Hepatocyte (in vitro differentiated cells): ENCODE measurements around the gene PIBF1. TPM values are rescaled to one million over a fixed set of nuclear protein-coding genes. Genes with fewer than 3 reads are reported as not detected.
"Not testable (repeated sequence)": the region's sequence is repeated elsewhere in the genome, so short reads cannot be mapped to it uniquely, and the experiment has no call there.

Experiments
- DNase-seq: peaks from one replicate; pipeline ENCODE4 v3.0.0-alpha.2; 2016; ENCODE audit warnings: low spot score
- H2AFZ ChIP-seq: fragments of 200-600 bp; sonication (generic); 2 replicates; pipeline ENCODE4 v1.6.0; 2016; ENCODE audit warnings: antibody characterized with exemption, mild to moderate bottlenecking
- H3K27ac ChIP-seq: fragments of 200-600 bp; sonication (generic); 2 replicates; pipeline ENCODE4 v1.5.1; 2016; ENCODE audit warnings: mild to moderate bottlenecking
- H3K27me3 ChIP-seq: fragments of 200-600 bp; sonication (generic); 2 replicates; pipeline ENCODE4 v1.6.1; 2016
- H3K36me3 ChIP-seq: fragments of 200-600 bp; sonication (generic); replicated peaks from 2 replicates; pipeline ENCODE4 v1.5.1; 2016; ENCODE audit warnings: low read depth; ENCODE audit not compliant: insufficient read depth
- H3K4me1 ChIP-seq: fragments of 200-600 bp; sonication (generic); 2 replicates; pipeline ENCODE4 v1.5.1; 2016; ENCODE audit warnings: mild to moderate bottlenecking, moderate library complexity; ENCODE audit not compliant: insufficient read depth
- H3K4me2 ChIP-seq: fragments of 200-600 bp; sonication (generic); 2 replicates; pipeline ENCODE4 v1.6.0; 2016
- H3K4me3 ChIP-seq: fragments of 200-600 bp; sonication (generic); 2 replicates; pipeline ENCODE4 v1.5.1; 2016; ENCODE audit warnings: mild to moderate bottlenecking
- H3K79me2 ChIP-seq: fragments of 200-600 bp; sonication (generic); 2 replicates; pipeline ENCODE4 v1.6.0; 2017; ENCODE audit warnings: mild to moderate bottlenecking
- H3K9me2 ChIP-seq: fragments of 200-600 bp; sonication (generic); replicated peaks from 2 replicates; pipeline ENCODE4 v1.6.0; 2017; ENCODE audit warnings: mild to moderate bottlenecking; ENCODE audit not compliant: insufficient read depth
- H3K9me3 ChIP-seq: fragments of 200-600 bp; sonication (generic); 2 replicates; pipeline ENCODE4 v1.5.1; 2016; ENCODE audit warnings: low read depth, mild to moderate bottlenecking
- H4K20me1 ChIP-seq: fragments of 200-600 bp; sonication (generic); 2 replicates; pipeline ENCODE4 v1.6.0; 2016; ENCODE audit warnings: mild to moderate bottlenecking; ENCODE audit not compliant: insufficient read depth, poor library complexity, severe bottlenecking
- EZH2 ChIP-seq: fragments of 200-600 bp; sonication (generic); IDR thresholded peaks from 2 replicates; pipeline ENCODE4 v1.6.1; 2016; ENCODE audit warnings: antibody characterized with exemption, mild to moderate bottlenecking, borderline replicate concordance
- EZH2phosphoT487 ChIP-seq: fragments of 200-600 bp; sonication (generic); IDR thresholded peaks from one replicate; pipeline ENCODE4 v1.6.1; 2018; ENCODE audit warnings: antibody characterized with exemption, mild to moderate bottlenecking, low read depth, moderate library complexity; ENCODE audit not compliant: unreplicated experiment, severe bottlenecking
- WGBS: methylation state at CpG from one replicate; pipeline ENCODE4 v1.1.6; 2016; ENCODE audit warnings: low lambda C conversion rate; ENCODE audit errors: missing lambda C conversion rate; 5-methylcytosine and 5-hydroxymethylcytosine counted together
- polyA plus RNA-seq: library from polyadenylated mRNA; unstranded; fragments of >200 nt; fragmentation: Nextera tagmentation; extraction: Ambion mirVana; gene quantifications from 2 replicates; pipeline ENCODE4 v1.2.1, GENCODE V29; 2016
- total RNA-seq: library from RNA; depleted of rRNA; stranded (reverse); fragments of >200 nt; gene quantifications from 2 replicates; pipeline ENCODE4 v1.2.3, GENCODE V29; 2014
- TF ChIP-seq, protein P1 (sequence below): fragments of 200-600 bp; sonication (generic); IDR thresholded peaks from 2 replicates; pipeline ENCODE4 v1.5.1; 2016; ENCODE audit warnings: antibody characterized with exemption, mild to moderate bottlenecking; ENCODE audit not compliant: poor library complexity

PIBF1 gene
- total and polyA plus RNA-seq, 2 experiments from 2014 or later: 13.1 to 24.5 TPM

DNA sequence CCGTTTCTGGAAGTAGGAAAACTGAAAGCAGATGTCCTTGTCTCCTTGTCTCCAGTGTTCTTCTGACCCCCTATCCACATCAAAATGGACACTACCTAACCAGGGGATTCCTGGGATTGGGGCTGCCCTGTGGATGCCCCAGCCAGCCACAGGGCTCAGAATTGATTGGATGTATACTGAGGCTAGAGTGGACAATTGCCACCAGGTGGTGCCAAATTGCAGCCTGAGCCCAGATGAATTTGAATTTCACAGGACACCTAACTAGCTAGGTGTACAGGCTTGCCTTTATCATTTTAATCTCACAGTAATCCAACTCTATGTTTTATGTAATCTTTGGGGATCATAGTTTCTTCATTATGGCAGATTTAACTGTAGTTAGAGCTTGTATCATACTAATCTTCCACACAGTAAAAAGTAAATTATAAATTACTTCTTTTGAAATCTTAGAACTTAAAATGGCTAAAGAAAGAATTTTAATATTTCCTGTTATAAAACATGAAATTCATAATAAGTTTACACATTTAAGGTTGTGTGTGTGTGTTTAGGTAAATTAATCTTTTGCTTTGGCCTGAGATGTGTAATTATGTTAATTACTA, 58.0 kb downstream of the PIBF1 start:
- Histone ChIP-seq H4K20me1 (no peaks in the 10 kb centered on the region), H3K4me3 (no peak overlapping the region), H3K27me3 (no peaks in the 10 kb centered on the region), H3K36me3 (no peaks in the 10 kb centered on the region), H3K9me2 (no peaks in the 10 kb centered on the region), H3K27ac (no peak overlapping the region), H3K9me3 (no peaks in the 10 kb centered on the region), H3K4me1 (no peaks in the 10 kb centered on the region), H2AFZ (no peak overlapping the region), H3K4me2 (no peak overlapping the region), H3K79me2 (peaks cover 5% of the 10 kb centered on the region)
- peak; percentile 66 for DNase-seq
- 86% methylated on average over 1 of the region's 1 CpG for WGBS
- no peak for TF ChIP-seq EZH2phosphoT487
- TF ChIP-seq, protein P1, sequence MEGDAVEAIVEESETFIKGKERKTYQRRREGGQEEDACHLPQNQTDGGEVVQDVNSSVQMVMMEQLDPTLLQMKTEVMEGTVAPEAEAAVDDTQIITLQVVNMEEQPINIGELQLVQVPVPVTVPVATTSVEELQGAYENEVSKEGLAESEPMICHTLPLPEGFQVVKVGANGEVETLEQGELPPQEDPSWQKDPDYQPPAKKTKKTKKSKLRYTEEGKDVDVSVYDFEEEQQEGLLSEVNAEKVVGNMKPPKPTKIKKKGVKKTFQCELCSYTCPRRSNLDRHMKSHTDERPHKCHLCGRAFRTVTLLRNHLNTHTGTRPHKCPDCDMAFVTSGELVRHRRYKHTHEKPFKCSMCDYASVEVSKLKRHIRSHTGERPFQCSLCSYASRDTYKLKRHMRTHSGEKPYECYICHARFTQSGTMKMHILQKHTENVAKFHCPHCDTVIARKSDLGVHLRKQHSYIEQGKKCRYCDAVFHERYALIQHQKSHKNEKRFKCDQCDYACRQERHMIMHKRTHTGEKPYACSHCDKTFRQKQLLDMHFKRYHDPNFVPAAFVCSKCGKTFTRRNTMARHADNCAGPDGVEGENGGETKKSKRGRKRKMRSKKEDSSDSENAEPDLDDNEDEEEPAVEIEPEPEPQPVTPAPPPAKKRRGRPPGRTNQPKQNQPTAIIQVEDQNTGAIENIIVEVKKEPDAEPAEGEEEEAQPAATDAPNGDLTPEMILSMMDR: peak; percentile 72
- TF ChIP-seq EZH2: no peak

DNA sequence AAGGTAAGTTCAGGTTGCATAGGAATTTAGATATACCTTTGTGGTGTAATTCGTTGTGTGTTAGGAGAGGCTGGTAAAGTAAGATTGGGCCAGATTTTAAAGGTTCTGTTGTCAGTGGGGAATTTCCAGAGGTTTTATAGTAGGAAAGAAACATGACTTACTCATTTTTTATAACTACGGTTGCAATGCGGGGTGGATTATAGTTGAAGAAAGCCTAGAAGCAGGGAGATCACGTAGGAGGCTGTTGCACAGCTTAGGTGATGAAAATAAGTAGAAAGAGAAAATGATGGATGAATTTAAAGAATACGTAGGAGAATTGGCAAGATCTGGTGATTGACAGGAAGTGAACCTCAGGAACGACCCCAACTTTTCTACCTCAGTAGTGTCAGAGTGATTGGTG, 61.1 kb downstream of the PIBF1 start:
- H3K9me2 ChIP-seq: no peaks in the 10 kb centered on the region
- no peak overlapping the region for H3K27ac ChIP-seq
- H3K9me3 ChIP-seq: no peaks in the 10 kb centered on the region
- TF ChIP-seq EZH2 (no peak), EZH2phosphoT487 (no peak)
- TF ChIP-seq, protein P1: no peak
- no peak overlapping the region for H3K4me3 ChIP-seq
- H3K4me2 ChIP-seq: no peak overlapping the region
- 92% methylated on average over 6 of the region's 6 CpGs for WGBS
- no peak overlapping the region for H2AFZ ChIP-seq
- H3K27me3 ChIP-seq: no peaks in the 10 kb centered on the region
- peaks cover 5% of the 10 kb centered on the region for H3K79me2 ChIP-seq
- no peaks in the 10 kb centered on the region for H4K20me1 ChIP-seq
- H3K4me1 ChIP-seq: no peaks in the 10 kb centered on the region
- DNase-seq: no peak
- no peaks in the 10 kb centered on the region for H3K36me3 ChIP-seq

DNA sequence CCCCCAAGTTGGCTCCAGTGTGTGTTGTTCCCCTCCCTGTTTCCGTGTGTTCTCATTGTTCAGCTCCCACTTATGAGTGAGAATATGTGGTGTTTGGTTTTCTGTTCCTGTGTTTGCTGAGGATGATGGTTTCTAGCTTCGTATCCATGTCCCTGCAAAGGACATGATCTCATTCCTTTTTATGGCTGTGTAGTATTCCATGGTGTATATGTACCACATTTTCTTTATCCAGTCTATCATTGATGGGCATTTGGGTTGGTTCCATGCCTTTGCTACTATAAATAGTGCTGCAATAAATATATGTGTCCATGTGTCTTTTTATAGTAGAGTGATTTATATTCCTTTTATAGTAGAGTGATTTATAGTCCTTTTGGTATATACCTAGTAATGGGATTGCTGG, 63.2 kb downstream of the PIBF1 start:
- H3K4me1 ChIP-seq, H3K27me3 ChIP-seq, H3K27ac ChIP-seq, H3K9me2 ChIP-seq, H3K4me2 ChIP-seq, H4K20me1 ChIP-seq, DNase-seq, H3K4me3 ChIP-seq, H2AFZ ChIP-seq, H3K9me3 ChIP-seq, H3K36me3 ChIP-seq, H3K79me2 ChIP-seq: not testable (repeated sequence)
- WGBS: 97% methylated on average over 2 of the region's 2 CpGs

DNA sequence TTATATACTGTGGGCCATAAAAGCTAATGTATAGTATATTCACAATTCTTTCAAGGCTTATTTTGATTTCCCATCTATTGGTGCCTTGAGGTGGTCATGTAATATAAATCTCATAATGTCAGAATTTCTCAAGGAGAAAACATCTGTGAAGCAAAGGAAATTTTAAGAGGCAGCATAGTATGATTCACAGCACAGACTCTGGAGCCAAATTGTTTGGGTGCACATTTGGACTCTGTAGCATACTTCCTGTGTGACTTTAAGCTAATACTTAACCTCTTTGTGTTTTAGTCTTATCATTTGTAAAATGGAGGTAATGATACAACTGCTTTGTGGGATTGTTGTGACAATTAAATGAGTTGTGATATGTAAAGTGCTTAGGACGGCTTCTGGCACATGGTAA, 67.6 kb downstream of the PIBF1 start:
- Histone ChIP-seq H3K36me3 (no peaks in the 10 kb centered on the region), H3K4me2 (no peak overlapping the region), H4K20me1 (no peaks in the 10 kb centered on the region), H3K79me2 (no peaks in the 10 kb centered on the region), H2AFZ (no peak overlapping the region), H3K4me1 (no peaks in the 10 kb centered on the region), H3K9me3 (no peaks in the 10 kb centered on the region), H3K27ac (no peak overlapping the region), H3K27me3 (no peaks in the 10 kb centered on the region), H3K9me2 (no peaks in the 10 kb centered on the region), H3K4me3 (no peak overlapping the region)
- no peak for TF ChIP-seq EZH2phosphoT487
- TF ChIP-seq, protein P1: no peak
- no peak for TF ChIP-seq EZH2
- no peak for DNase-seq
- 74% methylated on average over 1 of the region's 1 CpG for WGBS
